OCI-LY7 (cell line): ENCODE results near the gene GAN. TPM values are rescaled to one million over a fixed set of nuclear protein-coding genes. Genes with fewer than 3 reads are reported as not detected.

Experiments used
- BruUV-seq: library from RNA; stranded (reverse); fragments of 400-500 nt; replicated peaks from 2 replicates; lab custom pipeline; 2021; lab: Mats Ljungman, UMichigan
- CTCF ChIA-PET: fragments of 300-600 bp; sonication (Branson Sonifier 250); formaldehyde crosslinking; loops from one replicate; lab custom pipeline; 2022; ENCODE audit warnings: antibody characterized with exemption; ENCODE audit not compliant: unreplicated experiment; lab: Charles Lee
- POLR2A ChIA-PET: fragments of 300-600 bp; sonication (Branson Sonifier 250); formaldehyde crosslinking; loops from one replicate; lab custom pipeline; 2022; ENCODE audit warnings: antibody characterized with exemption; lab: Charles Lee
- DNase-seq: peaks from one replicate; pipeline ENCODE4 v3.0.0-alpha.2; 2015; ENCODE audit warnings: low spot score
- H2AFZ ChIP-seq: fragments of 200-600 bp; sonication (generic), shearing (Covaris generic); 2 replicates; pipeline ENCODE4 v1.6.1; 2014; ENCODE audit warnings: mild to moderate bottlenecking, antibody characterized with exemption, low read length, moderate library complexity
- H3K27ac ChIP-seq: fragments of 200-600 bp; sonication (generic); 2 replicates; pipeline ENCODE4 v1.5.1; 2014; ENCODE audit warnings: mixed run types, low read depth, mild to moderate bottlenecking, moderate library complexity, low read length, inconsistent platforms; ENCODE audit not compliant: poor library complexity, severe bottlenecking
- H3K36me3 ChIP-seq: fragments of 200-600 bp; sonication (generic); 2 replicates; pipeline ENCODE4 v1.6.1; 2014; ENCODE audit warnings: mild to moderate bottlenecking, antibody characterized with exemption, low read length, moderate library complexity, mixed read lengths; ENCODE audit not compliant: insufficient read depth
- H3K4me1 ChIP-seq: fragments of 200-600 bp; sonication (generic); 2 replicates; pipeline ENCODE4 v1.5.1; 2014; ENCODE audit warnings: mild to moderate bottlenecking, low read length; ENCODE audit not compliant: insufficient read depth, poor library complexity, severe bottlenecking
- H3K4me2 ChIP-seq: fragments of 200-600 bp; sonication (generic); 2 replicates; pipeline ENCODE4 v1.6.1; 2014; ENCODE audit warnings: mild to moderate bottlenecking, low read length
- H3K4me3 ChIP-seq: fragments of 200-600 bp; sonication (generic); 2 replicates; pipeline ENCODE4 v1.5.1; 2014; ENCODE audit warnings: mild to moderate bottlenecking, low read depth, low read length; ENCODE audit not compliant: poor library complexity, severe bottlenecking
- H3K79me2 ChIP-seq: fragments of 200-600 bp; sonication (generic); 2 replicates; pipeline ENCODE4 v1.6.1; 2016; ENCODE audit warnings: low read depth, mild to moderate bottlenecking, low read length, moderate library complexity, mixed read lengths; ENCODE audit not compliant: insufficient read depth
- H3K9me2 ChIP-seq: fragments of 200-600 bp; sonication (generic); 2 replicates; pipeline ENCODE4 v1.6.1; 2016; ENCODE audit warnings: mild to moderate bottlenecking, low read length, mixed read lengths; ENCODE audit not compliant: insufficient read depth
- H3K9me3 ChIP-seq: fragments of 200-600 bp; sonication (generic); 2 replicates; pipeline ENCODE4 v1.6.1; 2014; ENCODE audit warnings: mild to moderate bottlenecking, mixed run types, low read length, mixed read lengths
- H4K20me1 ChIP-seq: fragments of 200-600 bp; sonication (generic); 2 replicates; pipeline ENCODE4 v1.6.1; 2014; ENCODE audit warnings: mild to moderate bottlenecking, antibody characterized with exemption, low read length, moderate library complexity, mixed read lengths; ENCODE audit not compliant: insufficient read depth
- EZH2phosphoT487 ChIP-seq: fragments of 200-600 bp; sonication (generic); IDR thresholded peaks from 2 replicates; pipeline ENCODE4 v1.6.1; 2018; ENCODE audit warnings: low read depth, borderline replicate concordance, mild to moderate bottlenecking, mixed run types, antibody characterized with exemption, low read length, moderate library complexity, mixed read lengths
- intact Hi-C: fragments of 100-400 bp; cut with micrococcal nuclease; formaldehyde crosslinking; loops from one replicate; pipeline ENCODE4 v1.10.0; 2022; ENCODE audit not compliant: unreplicated experiment
- total RNA-seq, 2 experiments: library from RNA; depleted of rRNA in 1 of 2; stranded (reverse); fragments of >200 nt in 1 of 2; shearing (Covaris generic) in 1 of 2; gene quantifications; 2 replicates each; pipeline ENCODE4 v1.2.3, GENCODE V29; 2014 to 2022
- TF ChIP-seq, protein P1 (sequence below): fragments of 200-600 bp; sonication (generic); conservative IDR thresholded peaks from 2 replicates; pipeline ENCODE4 v1.5.1; 2014; ENCODE audit warnings: mild to moderate bottlenecking, antibody characterized with exemption, low read length, moderate library complexity, mixed read lengths

Gene GAN
- total RNA-seq, 2 experiments from 2014 or later, result 5.1 to 14.2 TPM

DNA sequence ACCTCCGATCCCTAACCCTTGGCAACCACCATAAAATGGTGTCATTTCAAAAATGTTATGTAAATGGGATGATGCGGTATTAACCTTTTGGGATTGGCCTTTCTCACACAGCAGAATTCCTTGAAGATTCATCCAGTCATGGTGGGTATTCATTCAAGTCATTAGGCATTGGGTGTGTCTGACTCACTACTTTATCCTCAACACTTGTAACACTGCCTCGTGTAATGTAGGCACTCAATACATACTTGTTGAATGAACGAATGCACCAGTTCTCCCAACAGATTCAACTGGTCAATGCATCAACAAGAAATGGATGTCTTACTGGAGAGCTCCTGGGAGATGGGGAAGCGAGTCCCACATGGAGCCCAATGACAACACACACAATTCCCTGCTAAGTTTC is 21.8 kb upstream of the GAN start:
- H3K79me2 ChIP-seq, result no peaks in the 10 kb centered on the region
- TF ChIP-seq, protein P1, sequence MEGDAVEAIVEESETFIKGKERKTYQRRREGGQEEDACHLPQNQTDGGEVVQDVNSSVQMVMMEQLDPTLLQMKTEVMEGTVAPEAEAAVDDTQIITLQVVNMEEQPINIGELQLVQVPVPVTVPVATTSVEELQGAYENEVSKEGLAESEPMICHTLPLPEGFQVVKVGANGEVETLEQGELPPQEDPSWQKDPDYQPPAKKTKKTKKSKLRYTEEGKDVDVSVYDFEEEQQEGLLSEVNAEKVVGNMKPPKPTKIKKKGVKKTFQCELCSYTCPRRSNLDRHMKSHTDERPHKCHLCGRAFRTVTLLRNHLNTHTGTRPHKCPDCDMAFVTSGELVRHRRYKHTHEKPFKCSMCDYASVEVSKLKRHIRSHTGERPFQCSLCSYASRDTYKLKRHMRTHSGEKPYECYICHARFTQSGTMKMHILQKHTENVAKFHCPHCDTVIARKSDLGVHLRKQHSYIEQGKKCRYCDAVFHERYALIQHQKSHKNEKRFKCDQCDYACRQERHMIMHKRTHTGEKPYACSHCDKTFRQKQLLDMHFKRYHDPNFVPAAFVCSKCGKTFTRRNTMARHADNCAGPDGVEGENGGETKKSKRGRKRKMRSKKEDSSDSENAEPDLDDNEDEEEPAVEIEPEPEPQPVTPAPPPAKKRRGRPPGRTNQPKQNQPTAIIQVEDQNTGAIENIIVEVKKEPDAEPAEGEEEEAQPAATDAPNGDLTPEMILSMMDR, result no peak
- no peak for TF ChIP-seq EZH2phosphoT487
- CTCF ChIA-PET, result no interaction called here
- H4K20me1 ChIP-seq, result no peaks in the 10 kb centered on the region
- no TSS peak for BruUV-seq
- H3K4me1 ChIP-seq, result no peaks in the 10 kb centered on the region
- H3K9me2 ChIP-seq, result no peaks in the 10 kb centered on the region
- no peak overlapping the region for H3K4me3 ChIP-seq
- H3K36me3 ChIP-seq, result no peaks in the 10 kb centered on the region
- DNase-seq, result no peak
- H2AFZ ChIP-seq, result no peak overlapping the region
- intact Hi-C loops, result no loop called here
- no peak overlapping the region for H3K4me2 ChIP-seq
- POLR2A ChIA-PET, result no interaction called here
- no peak overlapping the region for H3K27ac ChIP-seq
- H3K9me3 ChIP-seq, result no peaks in the 10 kb centered on the region

DNA sequence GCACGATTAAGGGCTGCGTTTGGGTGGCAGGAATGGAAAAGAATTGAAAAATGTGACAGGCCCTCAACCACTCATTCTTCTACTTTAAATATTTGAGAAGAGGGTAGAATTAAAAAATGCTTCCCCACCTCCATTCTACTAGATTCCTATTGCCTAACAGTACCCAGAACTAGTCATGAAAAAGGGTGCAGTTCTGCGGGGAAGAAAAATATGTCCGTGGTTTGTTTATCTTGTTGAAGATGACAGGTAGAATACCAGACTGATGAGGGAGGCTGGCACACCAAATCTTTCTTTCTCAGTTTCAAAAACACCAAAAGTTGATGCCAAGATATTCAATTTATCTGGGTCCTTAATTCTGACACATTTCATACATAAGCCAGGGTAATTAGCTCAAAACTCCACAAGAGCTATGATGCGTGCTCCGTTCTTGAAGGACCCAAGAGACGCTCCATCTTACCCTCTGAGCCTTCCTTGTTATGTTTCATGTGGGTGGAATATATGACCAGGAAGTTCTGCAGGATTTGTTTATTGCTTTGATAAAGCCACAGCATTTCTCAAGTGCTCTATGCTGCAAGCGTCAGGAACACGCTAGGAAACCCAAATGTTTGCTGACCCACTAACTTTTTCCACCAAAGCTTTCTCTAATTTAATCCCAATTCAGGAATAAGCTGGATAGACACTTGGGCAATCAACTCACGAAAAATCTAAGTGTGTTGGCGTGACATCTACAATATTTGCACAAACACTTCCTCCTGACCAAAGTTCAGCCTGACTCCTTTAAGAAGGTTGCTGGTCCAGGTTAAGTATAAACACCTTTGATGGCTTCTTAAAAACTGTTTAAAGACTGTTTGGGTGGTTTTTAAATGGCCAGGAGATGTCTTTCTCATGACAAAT is 20.6 kb upstream of the GAN start:
- Histone ChIP-seq H3K79me2 (no peaks in the 10 kb centered on the region), H3K36me3 (no peaks in the 10 kb centered on the region), H3K27ac (no peak overlapping the region), H3K4me1 (no peaks in the 10 kb centered on the region), H2AFZ (no peak overlapping the region), H3K4me3 (no peak overlapping the region), H3K9me3 (no peaks in the 10 kb centered on the region), H3K4me2 (no peak overlapping the region), H3K9me2 (no peaks in the 10 kb centered on the region), H4K20me1 (no peaks in the 10 kb centered on the region)
- no peak for DNase-seq
- BruUV-seq, result no TSS peak
- POLR2A ChIA-PET, result no interaction called here
- intact Hi-C loops, result no loop called here
- TF ChIP-seq, protein P1, result no peak
- no peak for TF ChIP-seq EZH2phosphoT487
- CTCF ChIA-PET, result no interaction called here

DNA sequence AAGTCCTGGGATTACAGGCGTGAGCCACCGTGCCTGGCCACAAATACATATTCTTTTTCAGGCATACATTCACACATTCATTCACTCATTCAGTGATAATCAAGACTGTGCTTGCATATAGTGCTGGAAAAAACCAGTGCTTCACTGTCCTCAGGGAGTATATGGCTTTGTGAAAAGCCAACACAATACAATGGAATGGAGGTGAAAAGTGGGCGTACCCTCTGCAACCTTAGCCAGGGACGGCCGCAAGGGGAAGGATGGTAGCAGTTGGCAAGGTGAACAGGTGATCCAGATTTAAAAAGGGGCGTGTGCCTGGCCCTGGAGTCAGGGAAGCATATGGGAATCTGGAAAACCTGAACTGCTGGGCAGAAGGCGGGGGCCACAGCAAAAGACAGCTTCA is 18.1 kb upstream of the GAN start:
- POLR2A ChIA-PET, result interaction anchor here (0.6 kb wide), 1 partner anchor 1314 kb away, joined by 3 read pairs; no protein-coding TSS in a partner anchor

More for the DNA sequence above, 18.1 kb upstream of the GAN start:
- no peaks in the 10 kb centered on the region for H3K9me3 ChIP-seq
- no peaks in the 10 kb centered on the region for H3K9me2 ChIP-seq
- BruUV-seq, result no TSS peak
- H3K4me1 ChIP-seq, result no peaks in the 10 kb centered on the region
- CTCF ChIA-PET, result no interaction called here
- no peak overlapping the region for H3K4me2 ChIP-seq
- no peak for TF ChIP-seq EZH2phosphoT487
- TF ChIP-seq, protein P1, result no peak
- intact Hi-C loops, result no loop called here
- no peak overlapping the region for H3K27ac ChIP-seq
- no peaks in the 10 kb centered on the region for H4K20me1 ChIP-seq
- H2AFZ ChIP-seq, result no peak overlapping the region
- no peak for DNase-seq
- no peak overlapping the region for H3K4me3 ChIP-seq
- H3K36me3 ChIP-seq, result no peaks in the 10 kb centered on the region
- no peaks in the 10 kb centered on the region for H3K79me2 ChIP-seq
